BLaER1 treated with 17β-estradiol and CSF1 and Interleukin-3, amounts not matched to agents 10 nM and 100 nM (cell line): Measurements from ENCODE around the gene DYRK1B.

Experiments
- H3K27ac ChIP-seq, 11 experiments: shearing (Covaris generic); formaldehyde crosslinking; 2 replicates each; pipeline ENCODE4 v1.8.1; 2022
- H3K27me3 ChIP-seq, 11 experiments: shearing (Covaris generic); formaldehyde crosslinking; 2 replicates each; pipeline ENCODE4 v1.8.1; 2022
- H3K36me3 ChIP-seq, 11 experiments: shearing (Covaris generic); formaldehyde crosslinking; 2 replicates each; pipeline ENCODE4 v1.8.1; 2022
- H3K4me1 ChIP-seq, 10 experiments: shearing (Covaris generic); formaldehyde crosslinking; 2 replicates each; pipeline ENCODE4 v1.8.1; 2022
- H3K4me2 ChIP-seq, 11 experiments: shearing (Covaris generic); formaldehyde crosslinking; 2 replicates each; pipeline ENCODE4 v1.8.1; 2022
- H3K4me3 ChIP-seq, 10 experiments: shearing (Covaris generic); formaldehyde crosslinking; 2 replicates each; pipeline ENCODE4 v1.8.1; 2022
- H3K9ac ChIP-seq, 11 experiments: shearing (Covaris generic); formaldehyde crosslinking; 2 replicates each; pipeline ENCODE4 v1.8.1; 2022
- H3K9me3 ChIP-seq, 11 experiments: shearing (Covaris generic); formaldehyde crosslinking; replicated peaks in 1 of 11; 2 replicates each; pipeline ENCODE4 v1.8.1; 2022
- H4K20me1 ChIP-seq, 11 experiments: shearing (Covaris generic); formaldehyde crosslinking; 2 replicates each; pipeline ENCODE4 v1.8.1; 2022
- Cebpa-rat ChIP-seq, 11 experiments: shearing (Covaris generic); IDR thresholded peaks; 2 replicates each; pipeline ENCODE4 v1.8.1; 2022

Gene DYRK1B

GRCh38 chr19:39874404-39874803 is 40.4 kb upstream of the DYRK1B start:
- Histone ChIP-seq H4K20me1 (peaks cover 0 to 28% (median 0%) of the 10 kb centered on the region in 11 experiments; a peak in 3 of 22 replicates), H3K4me1 (no peaks in the 10 kb centered on the region), H3K27me3 (no peaks in the 10 kb centered on the region), H3K27ac (no peak overlapping the region), H3K36me3 (peaks cover 0 to 81% (median 0%) of the 10 kb centered on the region in 11 experiments; a peak in 6 of 22 replicates), H3K4me3 (no peak overlapping the region), H3K9ac (no peak overlapping the region), H3K9me3 (no peaks in the 10 kb centered on the region), H3K4me2 (no peak overlapping the region)
- TF ChIP-seq Cebpa-rat (IDR thresholded peaks at IDR 0.05), result no peak

GRCh38 chr19:39873385-39873784 is 39.4 kb upstream of the DYRK1B start:
- Histone ChIP-seq H3K27me3 (no peaks in the 10 kb centered on the region), H3K4me2 (no peak overlapping the region), H3K9ac (no peak overlapping the region), H3K9me3 (no peaks in the 10 kb centered on the region), H3K27ac (no peak overlapping the region), H4K20me1 (peaks cover 0 to 22% (median 0%) of the 10 kb centered on the region in 11 experiments; a peak in 3 of 22 replicates), H3K4me3 (no peak overlapping the region), H3K36me3 (peaks cover 0 to 84% (median 0%) of the 10 kb centered on the region in 11 experiments; a peak in 6 of 22 replicates), H3K4me1 (no peaks in the 10 kb centered on the region)
- TF ChIP-seq Cebpa-rat (IDR thresholded peaks at IDR 0.05), result no peak

GRCh38 chr19:39871886-39872866 is 38.2 kb upstream of the DYRK1B start:
- Histone ChIP-seq H3K27ac (no peak overlapping the region), H4K20me1 (peaks cover 0 to 22% (median 0%) of the 10 kb centered on the region in 11 experiments; a peak in 3 of 22 replicates), H3K9ac (no peak overlapping the region), H3K4me1 (peaks cover 0 to 2% (median 0%) of the 10 kb centered on the region in 10 experiments; a peak in 1 of 20 replicates), H3K4me2 (no peak overlapping the region), H3K4me3 (no peak overlapping the region), H3K36me3 (peaks cover 0 to 87% (median 0%) of the 10 kb centered on the region in 11 experiments; a peak in 6 of 22 replicates), H3K9me3 (no peaks in the 10 kb centered on the region), H3K27me3 (no peaks in the 10 kb centered on the region)
- no peak for TF ChIP-seq Cebpa-rat (IDR thresholded peaks at IDR 0.05)

GRCh38 chr19:39871362-39871761 is 37.4 kb upstream of the DYRK1B start:
- Histone ChIP-seq H3K9ac (no peak overlapping the region), H3K27me3 (no peaks in the 10 kb centered on the region), H3K4me3 (no peak overlapping the region), H3K36me3 (peaks cover 0 to 95% (median 0%) of the 10 kb centered on the region in 11 experiments; a peak in 6 of 22 replicates), H3K9me3 (no peaks in the 10 kb centered on the region), H3K4me2 (no peak overlapping the region), H3K27ac (no peak overlapping the region), H3K4me1 (peaks cover 0 to 6% (median 0%) of the 10 kb centered on the region in 10 experiments; a peak in 1 of 20 replicates), H4K20me1 (peaks cover 0 to 24% (median 0%) of the 10 kb centered on the region in 11 experiments; a peak in 3 of 22 replicates)
- no peak for TF ChIP-seq Cebpa-rat (IDR thresholded peaks at IDR 0.05)

- Histone ChIP-seq H4K20me1 (peaks cover 0 to 24% (median 0%) of the 10 kb centered on the region in 11 experiments; a peak in 3 of 22 replicates), H3K9me3 (no peaks in the 10 kb centered on the region), H3K4me1 (peaks cover 0 to 6% (median 0%) of the 10 kb centered on the region in 10 experiments; a peak in 1 of 20 replicates), H3K4me3 (no peak overlapping the region), H3K36me3 (peaks cover 0 to 95% (median 0%) of the 10 kb centered on the region in 11 experiments; a peak in 6 of 22 replicates), H3K27ac (no peak overlapping the region), H3K4me2 (no peak overlapping the region), H3K9ac (no peak overlapping the region), H3K27me3 (no peaks in the 10 kb centered on the region)
- TF ChIP-seq Cebpa-rat (IDR thresholded peaks at IDR 0.05), result no peak
These were observed 36.4 kb upstream of the DYRK1B start for GRCh38 chr19:39870171-39870971.

GRCh38 chr19:39867952-39868351 is 34.0 kb upstream of the DYRK1B start:
- no peak for TF ChIP-seq Cebpa-rat (IDR thresholded peaks at IDR 0.05)
- Histone ChIP-seq H3K9ac (no peak overlapping the region), H3K4me2 (no peak overlapping the region), H3K36me3 (peaks cover 0 to 93% (median 0%) of the 10 kb centered on the region in 11 experiments; a peak in 6 of 22 replicates), H3K27ac (no peak overlapping the region), H3K9me3 (no peaks in the 10 kb centered on the region), H3K4me3 (no peak overlapping the region), H3K27me3 (no peaks in the 10 kb centered on the region), H4K20me1 (peaks cover 0 to 20% (median 0%) of the 10 kb centered on the region in 11 experiments; a peak in 3 of 22 replicates), H3K4me1 (peaks cover 0 to 9% (median 0%) of the 10 kb centered on the region in 10 experiments; a peak in 4 of 20 replicates)

- Histone ChIP-seq H3K27ac (no peak overlapping the region), H3K9me3 (no peaks in the 10 kb centered on the region), H3K4me3 (no peak overlapping the region), H3K36me3 (peaks cover 0 to 91% (median 0%) of the 10 kb centered on the region in 11 experiments; a peak in 6 of 22 replicates), H3K4me2 (peak overlapping the region in 1 of 11 experiments; percentile 5; a peak in 1 of 22 replicates), H3K4me1 (peaks cover 0 to 9% (median 0%) of the 10 kb centered on the region in 10 experiments; a peak in 4 of 20 replicates), H3K9ac (no peak overlapping the region), H4K20me1 (peaks cover 0 to 14% (median 0%) of the 10 kb centered on the region in 11 experiments; a peak in 3 of 22 replicates), H3K27me3 (no peaks in the 10 kb centered on the region)
- TF ChIP-seq Cebpa-rat (IDR thresholded peaks at IDR 0.05), result no peak
These were observed 33.2 kb upstream of the DYRK1B start for GRCh38 chr19:39867133-39867532.

GRCh38 chr19:39865953-39866352 is 32.0 kb upstream of the DYRK1B start:
- no peak for TF ChIP-seq Cebpa-rat (IDR thresholded peaks at IDR 0.05)
- no peak overlapping the region for H3K4me2 ChIP-seq
- no peak overlapping the region for H3K4me3 ChIP-seq
- H3K9ac ChIP-seq, result no peak overlapping the region
- no peak overlapping the region for H3K27ac ChIP-seq
- H3K27me3 ChIP-seq, result no peaks in the 10 kb centered on the region
- peaks cover 0 to 9% (median 0%) of the 10 kb centered on the region in 10 experiments; a peak in 4 of 20 replicates for H3K4me1 ChIP-seq
- peaks cover 0 to 9% (median 0%) of the 10 kb centered on the region in 11 experiments; a peak in 1 of 22 replicates for H4K20me1 ChIP-seq
- H3K36me3 ChIP-seq, result peaks cover 0 to 80% (median 0%) of the 10 kb centered on the region in 11 experiments; a peak in 6 of 22 replicates
- H3K9me3 ChIP-seq, result no peaks in the 10 kb centered on the region
